ENCODE results near the gene NPC1L1. TPM values are rescaled to one million over a fixed set of nuclear protein-coding genes. Genes with fewer than 3 reads are reported as not detected.

NPC1L1 gene
- total RNA-seq, 3 donors from 2014 or later (not counting 1 experiment from before 2014, with no cell fraction given) = 0.10 to 0.16 TPM; not detected in 1

GRCh38 chr7:44489955-44490350 is 51.2 kb downstream of the NPC1L1 start:
- H3K4me1 ChIP-seq (ENCODE audit: control insufficient read depth, insufficient read depth, low read length) = peaks cover 10% of the 10 kb centered on the region
- intact Hi-C loops (cut with micrococcal nuclease) = loop anchor here (5.0 kb wide), 1 partner anchor 357 kb away; the partner anchor contains the start of gene H2AZ2
- Mint-ChIP-seq H3K9me3 (no peaks in the 10 kb centered on the region), H3K4me3 (peak overlapping the region; percentile 92), H3K27ac (peak overlapping the region; percentile 85 to 88), H3K27me3 (ENCODE audit: low read depth in 2 of 2) (peaks cover 6% of the 10 kb centered on the region in 2 donors), H3K36me3 (no peaks in the 10 kb centered on the region), H3K4me1 (peaks cover 40 to 44% of the 10 kb centered on the region in 2 donors)
- TF ChIP-seq CTCF (IDR thresholded peaks at IDR 0.05) = no peak
- peak overlapping the region; percentile 51 for H3K4me3 ChIP-seq (ENCODE audit: low read length)
- H3K27me3 ChIP-seq (ENCODE audit: control insufficient read depth, insufficient read depth, low read length) = no peaks in the 10 kb centered on the region
- H3K36me3 ChIP-seq (ENCODE audit: control insufficient read depth, insufficient read depth, low read length) = no peaks in the 10 kb centered on the region
- peak overlapping the region; percentile 81 for H3K27ac ChIP-seq (ENCODE audit: low read length)
- under 1% methylated on average over 19 of the region's 19 CpGs for WGBS (ENCODE audit: insufficient coverage)
- no peaks in the 10 kb centered on the region for H3K9me3 ChIP-seq (ENCODE audit: control insufficient read depth, insufficient read depth, low read length)
- ATAC-seq (peak; percentile 25 to 39 (median 25)), DNase-seq (peak in 1 of 2 donors; percentile 72)

- intact Hi-C loops (cut with micrococcal nuclease) = loop anchor here (5.0 kb wide), 1 partner anchor 358 kb away; the partner anchor contains the start of gene H2AZ2
- peaks cover 0 to 1% of the 10 kb centered on the region in 2 donors for H3K27me3 Mint-ChIP-seq (ENCODE audit: low read depth in 2 of 2)
- Histone ChIP-seq H3K4me3 (ENCODE audit: low read length) (no peak overlapping the region), H3K9me3 (ENCODE audit: control insufficient read depth, insufficient read depth, low read length) (no peaks in the 10 kb centered on the region), H3K4me1 (ENCODE audit: control insufficient read depth, insufficient read depth, low read length) (peaks cover 10% of the 10 kb centered on the region), H3K36me3 (ENCODE audit: control insufficient read depth, insufficient read depth, low read length) (peaks cover 9% of the 10 kb centered on the region), H3K27me3 (ENCODE audit: control insufficient read depth, insufficient read depth, low read length) (no peaks in the 10 kb centered on the region), H3K27ac (ENCODE audit: low read length) (no peak overlapping the region)
- no peaks in the 10 kb centered on the region for H3K9me3 Mint-ChIP-seq
- peak overlapping the region; percentile 85 to 88 for H3K27ac Mint-ChIP-seq
- no peak for TF ChIP-seq CTCF (IDR thresholded peaks at IDR 0.05)
- H3K4me3 Mint-ChIP-seq = peak overlapping the region; percentile 92
- DNase-seq = no peak
- 95% methylated on average over 3 of the region's 3 CpGs for WGBS (ENCODE audit: insufficient coverage)
- H3K4me1 Mint-ChIP-seq = peaks cover 46 to 52% of the 10 kb centered on the region in 2 donors
- no peak for ATAC-seq
- H3K36me3 Mint-ChIP-seq = peaks cover 10% of the 10 kb centered on the region
Measured at GRCh38 chr7:44488955-44489354, 52.2 kb downstream of the NPC1L1 start.

GRCh38 chr7:44486693-44487092 is 54.4 kb downstream of the NPC1L1 start:
- Mint-ChIP-seq H3K36me3 (peaks cover 29% of the 10 kb centered on the region), H3K27ac (no peak overlapping the region), H3K9me3 (peaks cover 2 to 10% of the 10 kb centered on the region in 2 donors), H3K4me1 (peaks cover 62 to 69% of the 10 kb centered on the region in 2 donors), H3K4me3 (no peak overlapping the region), H3K27me3 (ENCODE audit: low read depth in 2 of 2) (no peaks in the 10 kb centered on the region)
- TF ChIP-seq CTCF (IDR thresholded peaks at IDR 0.05) = no peak
- 93% methylated on average over 1 of the region's 1 CpG for WGBS (ENCODE audit: insufficient coverage)
- H3K4me3 ChIP-seq (ENCODE audit: low read length) = no peak overlapping the region
- peak in 1 of 2 donors; percentile 18 for DNase-seq
- peaks cover 10% of the 10 kb centered on the region for H3K4me1 ChIP-seq (ENCODE audit: control insufficient read depth, insufficient read depth, low read length)
- no peaks in the 10 kb centered on the region for H3K27me3 ChIP-seq (ENCODE audit: control insufficient read depth, insufficient read depth, low read length)
- no peak for ATAC-seq
- intact Hi-C loops (cut with micrococcal nuclease) = loop anchor here (5.0 kb wide), 1 partner anchor 361 kb away; the partner anchor contains the start of gene H2AZ2
- H3K36me3 ChIP-seq (ENCODE audit: control insufficient read depth, insufficient read depth, low read length) = peaks cover 31% of the 10 kb centered on the region
- H3K9me3 ChIP-seq (ENCODE audit: control insufficient read depth, insufficient read depth, low read length) = no peaks in the 10 kb centered on the region
- no peak overlapping the region for H3K27ac ChIP-seq (ENCODE audit: low read length)

- intact Hi-C loops (cut with micrococcal nuclease) = loop anchor here (5.0 kb wide), 1 partner anchor 361 kb away; the partner anchor contains the start of gene H2AZ2
- Mint-ChIP-seq H3K4me3 (no peak overlapping the region), H3K4me1 (peaks cover 60 to 66% of the 10 kb centered on the region in 2 donors), H3K9me3 (peaks cover 2 to 10% of the 10 kb centered on the region in 2 donors), H3K36me3 (peaks cover 29% of the 10 kb centered on the region), H3K27ac (no peak overlapping the region), H3K27me3 (ENCODE audit: low read depth in 2 of 2) (no peaks in the 10 kb centered on the region)
- no peak for DNase-seq
- Histone ChIP-seq H3K9me3 (ENCODE audit: control insufficient read depth, insufficient read depth, low read length) (no peaks in the 10 kb centered on the region), H3K27ac (ENCODE audit: low read length) (no peak overlapping the region), H3K4me3 (ENCODE audit: low read length) (no peak overlapping the region), H3K27me3 (ENCODE audit: control insufficient read depth, insufficient read depth, low read length) (no peaks in the 10 kb centered on the region), H3K36me3 (ENCODE audit: control insufficient read depth, insufficient read depth, low read length) (peaks cover 38% of the 10 kb centered on the region), H3K4me1 (ENCODE audit: control insufficient read depth, insufficient read depth, low read length) (peaks cover 10% of the 10 kb centered on the region)
- TF ChIP-seq CTCF (IDR thresholded peaks at IDR 0.05) = no peak
- ATAC-seq = no peak
- 100% methylated on average over 4 of the region's 4 CpGs for WGBS (ENCODE audit: insufficient coverage)
Measured at GRCh38 chr7:44486001-44486400, 55.1 kb downstream of the NPC1L1 start.

Measured in natural killer cell (primary cell).